Ramos (cell line): ENCODE results near the gene CCDC71.

Source experiments
- in situ Hi-C: fragments of 300-500 bp; cut with MboI; formaldehyde crosslinking; loops from one replicate; pipeline ENCODE4 v1.14.3; 2022; ENCODE audit warnings: low sequenced_read_pairs; ENCODE audit not compliant: unreplicated experiment

The CCDC71 gene

GRCh38 chr3:49171119-49171774 is 5.1 kb upstream of the CCDC71 start, which contains the start of gene KLHDC8B:
KLHDC8B (plus strand) TSS chr3:49171598; CDS start chr3:49172770, 1,172 bp downstream.
- in situ Hi-C loops = no loop called here

- in situ Hi-C loops = no loop called here
Observed at GRCh38 chr3:49170744-49171118, 4.6 kb upstream of the CCDC71 start.

DNA sequence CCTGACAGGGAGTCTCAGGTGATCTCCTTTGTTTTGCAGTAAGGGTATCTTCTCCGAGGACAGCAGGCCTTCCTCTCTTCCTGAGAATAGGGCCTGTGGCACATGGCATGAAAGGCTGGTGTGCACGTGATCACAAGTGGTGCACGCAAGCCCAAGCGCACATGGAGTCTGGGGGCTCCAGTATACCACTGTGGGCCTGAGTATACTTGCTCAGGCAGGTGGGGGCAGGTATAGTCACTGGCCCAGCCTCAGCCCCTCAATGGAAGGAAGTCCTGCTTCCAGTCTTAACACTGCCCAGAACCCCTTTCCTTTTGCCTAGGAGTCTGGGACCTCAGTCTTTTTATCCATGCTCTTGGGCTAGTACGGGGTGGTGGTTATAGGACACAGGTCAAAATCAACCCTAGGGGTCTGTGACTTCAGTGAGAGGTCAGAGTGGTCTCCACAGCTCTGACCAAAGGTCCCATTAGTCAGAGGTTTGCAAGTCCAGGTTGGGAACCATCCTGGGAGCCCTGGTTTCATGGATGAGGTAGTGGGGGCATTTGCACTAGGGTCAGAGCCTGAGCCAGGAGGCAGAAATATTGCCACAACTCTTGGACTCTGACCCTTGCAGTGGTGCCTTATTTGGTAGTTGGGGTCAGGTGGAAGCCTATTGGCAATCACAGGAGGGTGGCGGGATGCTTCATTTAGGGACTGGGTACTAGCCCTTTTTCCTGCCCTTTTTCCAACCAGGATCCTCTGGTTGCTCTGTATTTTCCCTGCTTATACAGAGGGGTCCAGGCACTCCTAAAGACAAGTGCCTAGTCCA is 823 bp upstream of the CCDC71 start:
- in situ Hi-C loops = loop anchor here (10.0 kb wide), 1 partner anchor 288 kb away; no protein-coding TSS in a partner anchor

DNA sequence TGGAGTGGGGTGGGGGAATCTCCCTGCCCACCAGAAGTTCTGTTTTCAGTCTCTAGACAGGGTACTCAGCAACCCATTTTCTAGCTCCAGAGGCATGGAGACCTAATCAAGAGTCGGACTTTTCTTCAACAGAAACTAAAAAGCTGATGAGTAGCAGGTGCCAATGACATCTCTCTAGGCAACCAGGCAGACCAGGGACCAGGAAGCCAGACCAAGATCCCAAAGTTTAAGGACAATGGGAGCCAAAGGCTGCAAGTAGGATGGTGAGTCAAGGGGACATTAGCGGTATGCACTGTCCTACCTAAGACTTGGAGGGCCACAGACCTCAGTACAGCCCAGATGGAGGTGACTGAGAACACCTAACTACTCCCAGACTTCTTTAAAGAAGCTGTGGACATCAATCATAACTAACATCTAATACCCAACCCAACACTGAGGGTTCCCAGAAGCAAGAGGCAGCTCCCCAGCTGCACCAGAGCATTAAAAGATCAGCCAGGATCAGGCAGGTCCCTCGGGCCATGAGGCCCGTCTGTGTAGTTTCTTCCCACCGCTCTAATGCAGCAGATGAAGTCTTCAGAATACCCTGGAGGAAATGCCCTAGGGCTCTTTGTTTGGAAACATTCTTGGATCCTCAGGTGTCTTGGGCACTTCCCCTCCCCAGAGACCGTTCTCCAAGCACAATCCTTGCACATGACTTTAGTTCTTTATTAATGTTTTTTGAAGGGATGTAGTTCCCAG is 979 bp downstream of the CCDC71 start:
- in situ Hi-C loops = loop anchor here (10.0 kb wide), 1 partner anchor 290 kb away; no protein-coding TSS in a partner anchor

GRCh38 chr3:49163609-49164008 is 2.5 kb downstream of the CCDC71 start:
- in situ Hi-C loops = loop anchor here (10.0 kb wide), 1 partner anchor 291 kb away; no protein-coding TSS in a partner anchor

GRCh38 chr3:49162751-49163419 is 3.2 kb downstream of the CCDC71 start:
- in situ Hi-C loops = loop anchor here (10.0 kb wide), 1 partner anchor 292 kb away; no protein-coding TSS in a partner anchor

DNA sequence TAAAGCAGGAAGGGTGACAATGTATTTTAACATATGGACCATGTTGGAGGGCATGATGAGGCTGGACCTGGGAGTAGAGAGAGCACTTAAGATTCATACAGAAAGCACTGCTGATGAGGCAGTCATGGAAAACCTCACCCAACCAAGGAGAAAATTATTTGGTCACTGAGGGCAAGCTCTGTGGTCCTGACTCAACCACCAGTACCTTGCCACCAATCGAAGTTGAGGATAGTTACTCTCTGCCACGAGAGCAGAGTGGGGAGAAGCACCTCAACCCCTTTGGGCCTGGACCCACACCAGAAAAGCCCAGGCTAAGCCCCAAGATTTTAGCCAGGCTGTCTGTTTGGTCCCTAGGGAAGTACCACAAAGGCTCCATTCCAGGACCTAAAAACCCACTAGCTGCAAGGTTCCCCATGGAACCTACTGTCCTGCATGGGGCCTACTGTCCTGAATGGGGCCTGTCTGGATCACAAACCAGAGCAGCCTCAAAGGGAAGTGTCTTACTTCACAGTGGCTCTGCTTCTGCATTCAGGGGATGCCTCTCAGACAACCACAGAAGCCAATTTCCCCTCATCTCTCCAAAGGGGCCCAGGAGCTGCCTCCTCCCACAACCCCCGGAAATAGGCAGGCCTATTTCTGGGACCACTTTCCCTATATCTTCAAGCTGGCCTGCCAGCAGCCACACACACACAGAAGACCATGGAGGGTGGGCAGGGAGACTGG is 4.2 kb downstream of the CCDC71 start:
- in situ Hi-C loops = loop anchor here (10.0 kb wide), 1 partner anchor 293 kb away; no protein-coding TSS in a partner anchor

DNA sequence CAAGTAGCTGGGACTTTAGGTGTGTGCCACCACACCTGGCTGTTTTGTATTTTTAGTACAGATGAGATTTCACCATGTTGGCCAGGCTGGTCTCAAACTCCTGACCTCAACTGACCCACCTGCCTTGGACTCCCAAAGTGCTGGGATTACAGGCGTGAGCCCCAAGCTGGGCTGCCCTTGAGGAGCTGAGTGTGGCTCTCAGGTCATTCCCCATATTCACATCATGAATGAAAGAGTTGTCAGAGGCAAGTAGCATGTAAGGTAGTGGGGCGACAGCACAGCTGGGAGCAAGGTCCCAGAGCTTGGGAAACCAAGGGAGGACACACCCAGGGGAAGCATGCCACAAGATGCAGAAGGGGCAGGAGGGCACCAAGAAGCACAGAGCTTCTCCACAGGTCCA is 4.9 kb downstream of the CCDC71 start:
- in situ Hi-C loops = loop anchor here (10.0 kb wide), 1 partner anchor 294 kb away; no protein-coding TSS in a partner anchor

DNA sequence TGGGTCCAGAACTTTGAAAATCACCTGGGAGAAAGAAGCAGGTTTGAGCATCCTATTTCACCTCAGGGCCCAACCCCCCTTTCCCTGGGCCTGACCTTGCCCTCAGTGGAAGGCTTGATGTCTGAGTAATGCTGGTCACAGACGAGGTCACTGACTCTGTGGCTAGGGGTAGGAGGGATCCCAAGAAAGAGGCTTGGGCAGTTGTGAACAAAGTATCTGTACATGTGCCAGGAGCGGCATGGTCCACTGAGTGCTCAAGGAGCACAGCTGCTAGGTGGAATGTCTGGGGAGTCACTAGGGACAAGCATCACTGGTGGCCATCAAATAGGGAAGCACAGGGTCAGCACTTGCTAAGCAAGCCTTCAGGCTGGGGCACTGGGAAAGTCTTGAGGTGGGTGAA is 7.3 kb downstream of the CCDC71 start:
- in situ Hi-C loops = no loop called here

GRCh38 chr3:49158103-49158709 is 7.9 kb downstream of the CCDC71 start:
- in situ Hi-C loops = no loop called here

DNA sequence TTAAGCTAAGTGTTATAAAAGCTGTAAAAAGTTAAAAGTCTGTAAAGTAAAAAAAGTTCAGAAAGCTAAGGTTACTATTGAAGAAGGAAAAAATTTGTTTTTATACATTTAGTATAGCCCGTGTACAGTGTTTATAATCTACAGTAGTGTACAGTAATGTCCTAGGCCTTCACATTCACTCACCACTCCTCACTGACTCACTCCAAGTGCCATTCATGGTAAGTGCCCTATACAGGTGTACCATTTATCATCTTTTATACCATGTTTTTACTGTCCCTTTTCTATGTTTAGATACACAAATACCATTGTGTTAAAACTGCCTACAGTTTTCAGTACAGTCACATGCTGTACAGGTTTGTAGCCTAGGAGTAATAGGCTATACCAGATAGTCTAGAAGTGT is 8.8 kb downstream of the CCDC71 start:
- in situ Hi-C loops = no loop called here

- in situ Hi-C loops = no loop called here
Observed at GRCh38 chr3:49153349-49153912, 12.7 kb downstream of the CCDC71 start.

DNA sequence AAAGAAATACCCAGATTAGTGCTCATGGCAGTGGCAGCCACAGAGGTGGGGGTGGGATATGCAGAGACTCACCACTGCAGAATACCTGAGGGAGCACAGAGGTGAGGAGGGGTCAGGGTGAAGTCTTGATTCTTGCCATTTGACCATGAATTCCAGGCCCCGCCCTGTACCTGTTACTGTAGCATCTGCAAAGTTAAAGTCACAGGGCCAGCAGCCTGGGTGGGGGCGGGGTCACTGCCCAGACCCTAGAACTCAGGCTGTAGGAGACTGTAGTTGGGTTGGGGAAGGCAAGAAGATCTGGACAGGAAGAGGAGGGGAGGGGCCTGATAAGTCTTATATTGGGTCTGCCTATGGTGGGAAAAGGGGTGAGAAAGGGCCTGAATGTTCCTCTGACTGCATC is 14.5 kb downstream of the CCDC71 start:
- in situ Hi-C loops = no loop called here

DNA sequence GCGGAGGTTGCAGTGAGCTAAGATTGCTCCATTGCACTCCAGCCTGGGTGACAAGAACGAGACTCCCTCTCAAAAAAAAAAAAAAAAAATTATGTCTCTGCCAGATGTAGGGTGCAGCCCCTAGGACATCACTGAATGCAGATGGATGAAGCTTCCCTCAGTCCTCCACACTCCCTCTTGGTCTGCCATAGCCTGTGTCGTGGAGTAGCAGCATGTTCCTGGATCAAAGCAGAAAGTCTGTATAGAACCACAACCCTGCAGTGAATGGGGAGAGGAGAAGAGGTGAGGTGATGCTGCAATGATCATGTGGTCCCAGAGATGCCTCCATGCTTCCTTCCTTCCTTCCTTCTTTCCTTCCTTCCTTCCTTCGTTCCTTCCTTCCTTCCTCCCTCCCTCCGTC is 18.0 kb downstream of the CCDC71 start:
- in situ Hi-C loops = no loop called here

DNA sequence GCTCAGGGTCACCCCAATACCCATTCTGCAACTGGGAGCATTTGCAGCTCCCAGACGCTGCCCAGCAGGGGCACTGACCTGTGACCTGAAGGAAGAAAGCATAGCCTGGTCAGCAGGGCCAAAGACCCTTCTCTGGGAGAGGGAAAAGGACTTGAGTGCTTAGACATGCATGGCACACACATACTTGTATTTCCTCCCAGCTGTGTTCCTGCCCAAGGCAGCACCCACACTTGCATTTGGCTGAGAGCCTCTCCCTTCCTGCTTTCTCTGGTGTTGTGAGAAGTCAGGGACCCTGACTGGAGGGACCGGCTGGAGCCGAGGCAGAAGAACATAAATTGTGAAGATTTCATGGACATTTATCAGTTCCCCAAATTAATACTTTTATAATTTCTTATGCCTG is 26.1 kb downstream of the CCDC71 start:
- in situ Hi-C loops = no loop called here

- in situ Hi-C loops = no loop called here
Observed at GRCh38 chr3:49135499-49135898, 30.6 kb downstream of the CCDC71 start.

DNA sequence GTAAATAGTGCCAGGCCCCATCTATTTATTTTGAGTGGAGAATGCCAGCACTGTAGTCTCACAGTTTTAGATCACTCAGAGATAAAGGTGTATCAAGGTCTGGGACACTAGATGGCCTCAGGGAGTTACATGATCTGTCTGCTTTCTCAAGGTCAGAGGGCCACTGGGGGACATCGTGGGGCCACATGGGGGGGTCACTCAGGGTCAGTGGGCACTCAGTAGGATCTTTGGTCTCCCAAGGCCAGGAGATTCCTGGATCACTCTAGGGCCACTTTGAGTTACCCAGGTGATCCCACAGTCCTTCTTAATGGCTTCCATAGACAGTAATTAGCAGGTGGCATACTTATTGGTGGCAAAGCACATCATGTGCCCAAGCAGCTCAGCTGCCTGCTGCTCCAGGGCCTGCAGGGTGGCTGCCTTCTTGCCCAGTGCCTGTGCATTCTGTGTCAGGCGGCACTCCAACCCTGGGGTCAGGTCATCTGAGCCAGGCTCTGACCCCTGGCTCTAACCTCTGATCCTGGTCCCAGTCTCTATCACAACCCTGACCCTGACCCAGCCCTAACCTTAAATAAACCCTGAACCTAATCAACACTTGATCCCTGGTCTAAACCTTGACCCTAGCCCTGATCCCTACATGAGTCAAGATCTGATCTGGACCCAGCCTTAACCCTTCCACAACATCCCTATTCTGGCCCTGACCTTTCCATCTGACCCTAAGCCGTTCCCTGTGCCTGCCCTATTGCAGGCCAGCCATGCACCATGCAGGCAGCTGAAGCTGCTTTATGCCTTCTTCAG is 31.5 kb downstream of the CCDC71 start:
- in situ Hi-C loops = no loop called here
